Stimulated activated CD8-positive, alpha-beta memory T cell treated with anti-CD3 and anti-CD28 coated beads, Interleukin-12 subunit alpha, Interleukin-12 subunit beta, amount 100 ng/mL, for 4 hours (primary cell): ENCODE measurements around the gene PCNX1.
"Not testable (repeated sequence)": the region's sequence is repeated elsewhere in the genome, so short reads cannot be mapped to it uniquely, and the experiment has no call there.

Source experiments
- DNase-seq: peaks from one replicate; pipeline ENCODE4 v3.0.0-alpha.2; 2020; ENCODE audit warnings: low read depth

The PCNX1 gene

GRCh38 chr14:71021347-71022011 is 114.2 kb downstream of the PCNX1 start:
- DNase-seq: no peak

- no peak for DNase-seq
Observed at GRCh38 chr14:71022012-71022869, 115.0 kb downstream of the PCNX1 start.

- no peak for DNase-seq
Observed at GRCh38 chr14:71022939-71023338, 115.7 kb downstream of the PCNX1 start.

- DNase-seq: no peak
Observed at GRCh38 chr14:71029236-71029781, 122.0 kb downstream of the PCNX1 start.

GRCh38 chr14:71031000-71031399 is 123.7 kb downstream of the PCNX1 start:
- DNase-seq: no peak

- DNase-seq: no peak
Observed at GRCh38 chr14:71036433-71036832, 129.2 kb downstream of the PCNX1 start.

- DNase-seq: no peak
Observed at GRCh38 chr14:71048393-71048792, 141.1 kb downstream of the PCNX1 start.

GRCh38 chr14:71049435-71050133 is 142.3 kb downstream of the PCNX1 start:
- no peak for DNase-seq

- DNase-seq: no peak
Observed at GRCh38 chr14:71050227-71050823, 143.1 kb downstream of the PCNX1 start.

GRCh38 chr14:71054706-71055105 is 147.4 kb downstream of the PCNX1 start:
- DNase-seq: no peak

GRCh38 chr14:71056168-71056567 is 148.9 kb downstream of the PCNX1 start:
- no peak for DNase-seq

- no peak for DNase-seq
Observed at GRCh38 chr14:71060274-71060673, 153.0 kb downstream of the PCNX1 start.

GRCh38 chr14:71060825-71061455 is 153.7 kb downstream of the PCNX1 start:
- no peak for DNase-seq

GRCh38 chr14:71061458-71061857 is 154.2 kb downstream of the PCNX1 start:
- DNase-seq: no peak

- DNase-seq: no peak
Observed at GRCh38 chr14:71062581-71063303, 155.5 kb downstream of the PCNX1 start.

GRCh38 chr14:71063351-71063750 is 156.1 kb downstream of the PCNX1 start:
- DNase-seq: no peak

- not testable (repeated sequence) for DNase-seq
Observed at GRCh38 chr14:71064747-71065146, 157.5 kb downstream of the PCNX1 start.

- DNase-seq: no peak
Observed at GRCh38 chr14:71070169-71070568, 162.9 kb downstream of the PCNX1 start.

GRCh38 chr14:71071042-71071441 is 163.8 kb downstream of the PCNX1 start:
- no peak for DNase-seq

- DNase-seq: no peak
Observed at GRCh38 chr14:71076462-71077092, 169.3 kb downstream of the PCNX1 start.
